C4-2B (cell line): ENCODE data around the gene AFF3.

Experiments
- CTCF ChIP-seq: fragments of 450-650 bp; conservative IDR thresholded peaks from 2 replicates; pipeline ENCODE4 v1.5.1; 2017; ENCODE audit warnings: mild to moderate bottlenecking
- ZFX ChIP-seq: fragments of 450-650 bp; IDR thresholded peaks from 2 replicates; pipeline ENCODE4 v1.6.1; 2017

- TF ChIP-seq CTCF: no peak
- no peak for TF ChIP-seq ZFX
Measured at GRCh38 chr2:99593692-99594427, 548.5 kb downstream of the AFF3 start.
